COLO668 (cell line): Measurements from ENCODE around the gene TSPAN1.

Experiments used
- DNase-seq: peaks from one replicate; lab custom pipeline; 2025; ENCODE audit not compliant: unreplicated experiment; lab: John Stamatoyannopoulos, UW

Gene TSPAN1

GRCh38 chr1:46186076-46186475, 11.2 kb downstream of the TSPAN1 start:
- DNase-seq: no peak

DNA sequence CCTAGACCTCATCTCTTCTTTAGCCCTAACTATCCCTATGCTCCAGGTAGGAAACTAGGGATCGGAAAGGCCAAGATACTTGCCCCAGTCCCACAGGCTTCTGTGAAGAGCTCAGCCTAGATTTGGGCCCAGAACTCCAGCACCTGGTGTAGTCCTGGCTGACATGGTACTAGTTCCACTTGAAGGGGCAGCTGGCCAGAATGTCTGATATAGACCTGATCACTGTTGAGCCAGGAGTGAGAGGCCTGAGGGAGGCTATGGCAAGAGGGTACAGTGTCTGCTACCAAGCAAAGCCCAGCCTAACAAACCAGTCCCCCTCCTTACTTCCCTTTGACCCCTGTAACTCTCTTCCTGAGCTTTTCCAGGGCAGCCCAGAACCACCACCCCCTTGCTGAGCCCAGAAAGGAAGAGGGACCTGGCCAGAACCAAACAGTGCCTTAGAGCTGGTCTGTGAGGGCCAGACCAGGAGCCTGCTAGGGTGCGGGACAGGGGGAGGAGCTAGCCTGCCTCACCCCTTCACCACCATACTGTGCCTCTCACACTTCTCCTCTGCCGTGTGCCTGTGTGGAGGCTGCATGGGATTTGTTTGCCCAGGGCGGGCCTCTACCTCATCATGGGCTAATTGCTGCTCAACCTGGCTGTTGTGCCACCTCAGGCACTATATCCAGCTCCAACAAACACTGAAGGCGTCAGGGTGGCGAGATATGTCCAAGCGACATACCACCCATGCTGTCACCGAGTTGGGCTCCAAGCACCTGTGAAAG, 12.4 kb downstream of the TSPAN1 start:
- peak; percentile 92 for DNase-seq

DNA sequence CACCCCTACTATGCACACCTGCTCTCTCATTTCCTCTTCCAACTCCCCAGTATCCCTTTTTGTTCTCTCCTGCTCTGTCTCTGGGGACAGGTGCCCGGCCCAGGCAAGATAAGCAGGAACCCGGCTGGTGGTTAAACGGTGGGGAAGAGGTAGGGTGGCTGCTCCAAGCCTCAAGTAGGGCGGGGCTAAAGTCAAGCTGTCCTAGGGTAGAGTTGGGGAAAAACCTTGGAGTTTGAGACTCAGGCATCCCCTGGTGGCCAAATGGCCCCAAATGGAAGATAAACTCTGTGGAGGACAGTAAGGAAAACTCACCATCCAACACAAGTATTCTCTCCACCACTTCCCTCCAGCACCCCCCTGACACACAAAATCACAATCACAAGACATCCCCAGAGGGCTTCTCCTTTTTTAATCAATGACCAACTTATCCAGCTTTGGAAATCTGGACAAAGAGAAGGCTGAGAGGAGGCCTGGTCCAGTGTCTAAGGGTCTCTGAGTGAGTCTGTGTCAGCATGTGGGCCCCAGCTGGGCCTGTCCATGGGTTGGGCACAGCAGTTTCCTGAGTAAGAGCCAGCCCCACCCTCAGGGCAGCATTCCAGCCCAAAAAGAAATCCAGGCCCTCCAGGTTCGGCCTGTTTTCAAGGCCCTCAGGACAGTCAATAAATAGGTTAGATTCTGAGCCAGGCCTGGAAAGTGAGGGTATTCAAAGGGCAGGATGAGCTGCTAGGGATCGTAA, 13.6 kb downstream of the TSPAN1 start:
- peak; percentile 72 for DNase-seq

DNA sequence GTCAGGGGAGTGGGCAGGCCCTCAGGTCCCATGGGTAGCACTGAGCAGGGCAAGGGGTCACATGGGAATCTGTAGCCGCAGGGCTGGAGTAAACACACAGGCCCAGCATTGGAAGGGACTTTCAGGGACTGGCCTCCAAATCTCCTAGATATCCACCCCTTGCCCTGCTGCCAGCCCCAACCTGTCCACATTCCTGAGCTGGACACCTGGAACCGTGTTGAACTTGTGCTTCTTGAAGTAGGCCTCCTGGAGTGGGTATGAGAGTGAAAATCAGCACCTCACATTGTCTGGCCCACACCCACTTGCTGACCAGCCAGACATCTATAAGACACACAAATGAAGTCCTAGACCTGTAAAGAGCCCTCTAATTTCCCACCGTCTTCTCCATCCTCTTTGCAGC, 15.7 kb downstream of the TSPAN1 start:
- no peak for DNase-seq

DNA sequence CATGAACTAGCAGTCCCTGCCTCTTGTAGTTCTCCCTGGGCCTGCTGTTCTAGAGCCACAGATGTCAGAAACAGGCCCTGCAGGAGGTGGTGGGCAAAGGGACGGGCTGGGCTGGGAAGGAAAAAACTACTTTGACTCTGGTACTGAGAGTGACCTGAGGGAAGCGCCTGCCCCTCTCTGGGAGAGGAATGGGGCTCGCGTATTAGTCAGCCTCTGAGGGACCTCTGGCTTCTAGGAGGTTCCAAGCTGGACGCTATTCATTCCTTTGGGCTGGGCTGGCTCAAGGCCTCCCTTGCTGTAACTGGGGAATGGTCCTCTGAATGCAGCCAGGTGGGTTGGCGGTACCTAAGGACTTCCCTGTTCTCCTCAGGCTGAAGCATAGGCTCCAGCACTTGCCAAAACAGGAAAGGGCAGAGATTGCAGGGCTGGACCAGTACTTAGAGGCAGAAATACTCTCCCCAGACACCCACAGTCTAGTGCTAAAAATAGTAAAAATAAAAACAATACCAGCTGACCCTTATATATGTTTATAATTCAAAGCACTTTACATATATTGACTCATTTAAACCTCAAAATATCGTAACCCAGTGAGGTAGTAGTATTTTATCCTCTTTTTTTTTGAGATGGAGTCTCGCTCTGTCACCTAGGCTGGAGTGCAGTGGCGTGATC, 16.3 kb downstream of the TSPAN1 start:
- no peak for DNase-seq

DNA sequence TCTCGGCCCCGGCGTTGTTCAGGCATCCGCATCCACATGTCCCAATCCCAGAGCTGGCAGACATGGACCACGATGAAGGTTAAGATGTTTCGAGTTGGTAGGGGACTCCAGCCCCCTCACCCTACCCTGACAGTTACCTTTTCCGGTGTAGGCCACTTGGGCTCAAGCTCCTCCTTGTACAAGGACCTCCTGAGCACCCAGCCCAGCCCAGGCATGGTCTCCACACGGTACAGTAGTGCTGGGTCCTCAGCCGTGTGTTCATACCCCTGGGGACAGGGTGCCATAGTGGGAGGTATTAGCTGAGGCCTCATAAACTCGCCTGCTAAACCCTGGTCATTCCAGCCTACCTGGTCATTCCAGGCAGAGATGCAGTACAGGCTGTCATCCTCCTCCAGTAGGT, 17.3 kb downstream of the TSPAN1 start:
- no peak for DNase-seq

GRCh38 chr1:46193285-46193684, 18.4 kb downstream of the TSPAN1 start:
- no peak for DNase-seq

- DNase-seq: no peak
Measured at GRCh38 chr1:46193984-46194570, 19.2 kb downstream of the TSPAN1 start.

GRCh38 chr1:46194641-46195193, 19.8 kb downstream of the TSPAN1 start:
- DNase-seq: no peak

GRCh38 chr1:46196609-46197008, 21.7 kb downstream of the TSPAN1 start:
- no peak for DNase-seq

GRCh38 chr1:46197560-46197963, 22.7 kb downstream of the TSPAN1 start:
- DNase-seq: no peak

DNA sequence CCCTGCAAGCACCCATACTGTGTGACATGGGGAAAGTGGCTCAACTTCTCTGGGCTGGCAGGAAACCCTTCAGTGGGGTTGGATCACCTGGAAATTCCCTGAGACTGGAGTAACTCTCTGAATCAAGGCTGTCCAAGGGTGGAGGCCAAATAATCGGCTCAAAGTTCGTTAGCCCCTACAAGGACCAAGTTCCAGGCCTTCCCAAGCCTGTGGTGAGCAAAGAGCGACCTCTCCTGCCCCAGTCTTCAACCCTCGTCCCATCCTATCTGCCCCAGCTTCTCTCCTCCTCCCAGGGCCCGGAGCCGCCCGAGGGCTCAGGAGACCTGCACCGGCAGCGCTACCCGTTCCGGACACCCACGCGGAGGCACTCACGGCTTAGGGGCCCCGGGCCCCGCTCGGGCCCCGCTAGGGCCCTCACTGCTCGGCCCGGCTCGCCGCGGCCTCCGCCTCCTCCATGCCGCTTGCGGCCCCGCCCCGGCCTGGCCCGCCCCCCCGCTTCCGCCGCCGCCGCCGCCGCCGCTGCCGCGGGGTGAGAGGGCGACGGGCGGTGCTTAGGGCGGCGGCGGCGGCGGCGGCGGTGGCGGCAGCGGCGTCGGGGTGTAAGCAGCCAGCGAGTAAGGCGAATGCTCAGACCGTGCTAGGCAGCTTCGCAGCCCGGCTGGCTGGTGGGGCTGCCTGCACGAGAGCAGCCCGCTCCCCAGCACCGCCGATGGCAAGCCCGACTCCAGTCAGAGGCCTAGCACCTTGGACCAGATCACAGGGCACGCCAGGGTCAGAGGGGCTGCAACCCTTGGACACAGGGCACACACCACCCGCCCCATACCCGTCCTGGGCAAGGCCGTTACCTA, 23.3 kb downstream of the TSPAN1 start, which contains the start of gene POMGNT1:
Gene POMGNT1, minus strand, starts transcription at position 471 of the 848 bp plus-strand sequence. CDS start 613 bp downstream, outside the sequence.
- DNase-seq: peak; percentile 92

GRCh38 chr1:46199233-46199749, 24.4 kb downstream of the TSPAN1 start:
- no peak for DNase-seq

- DNase-seq: no peak
Measured at GRCh38 chr1:46203738-46204405, 29.0 kb downstream of the TSPAN1 start.

DNA sequence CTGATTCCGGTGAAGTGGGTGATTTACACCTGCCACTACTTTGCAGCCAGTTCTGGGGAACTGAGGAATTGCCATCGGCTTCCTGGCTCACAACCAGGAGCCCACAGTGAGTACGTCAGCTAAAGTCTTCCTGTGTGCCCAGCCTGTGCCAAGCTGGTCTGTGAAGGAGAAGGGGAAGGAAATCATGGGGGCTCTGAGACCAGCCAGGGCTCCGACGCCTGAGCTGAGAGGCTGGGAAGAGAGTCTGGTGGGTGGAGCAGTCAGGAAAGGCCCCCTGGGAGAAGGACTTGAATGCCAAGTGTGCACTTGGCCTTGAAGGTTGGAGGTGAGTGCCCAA, 29.5 kb downstream of the TSPAN1 start:
- no peak for DNase-seq

GRCh38 chr1:46205141-46205540, 30.3 kb downstream of the TSPAN1 start:
- no peak for DNase-seq

- DNase-seq: no peak
Measured at GRCh38 chr1:46205791-46206190, 30.9 kb downstream of the TSPAN1 start.

DNA sequence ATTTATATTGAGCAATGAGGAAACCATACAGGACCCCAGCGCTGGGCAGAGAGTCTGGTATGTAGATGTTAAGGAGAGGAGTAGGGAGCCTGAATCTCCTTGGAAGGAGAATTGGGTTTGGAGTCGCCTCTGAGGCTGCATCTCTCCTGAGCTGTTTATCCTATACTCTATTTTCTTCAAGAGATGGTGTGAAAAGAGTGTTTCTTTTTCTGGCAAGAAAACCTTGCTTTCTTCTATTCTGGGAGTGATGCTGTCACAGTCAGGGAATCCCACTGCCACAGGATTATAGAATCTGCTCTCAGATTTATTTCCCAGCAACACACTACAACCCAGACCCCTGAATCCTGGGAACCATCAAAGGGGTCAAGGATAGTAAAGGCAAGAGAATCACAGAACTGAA, 31.5 kb downstream of the TSPAN1 start:
- DNase-seq: no peak

GRCh38 chr1:46210561-46210960, 35.7 kb downstream of the TSPAN1 start:
- no peak for DNase-seq

- DNase-seq: no peak
Measured at GRCh38 chr1:46211051-46211450, 36.2 kb downstream of the TSPAN1 start.
